Duodenal mucosa (tissue), 2 donors: ENCODE results near the gene ANO7.

Source experiments
- H3K27ac ChIP-seq: one replicate; pipeline ENCODE4 v1.7.0; 2013; ENCODE audit warnings: low read depth, low read length
- H3K27me3 ChIP-seq, 2 donors: one replicate each; pipeline ENCODE4 v1.7.0; 2013; ENCODE audit warnings: low read length in 2 of 2, control low read depth in 1 of 2; ENCODE audit not compliant: insufficient read depth in 2 of 2, control insufficient read depth in 1 of 2
- H3K36me3 ChIP-seq, 2 donors: one replicate each; pipeline ENCODE4 v1.7.0; 2013; ENCODE audit warnings: low read length in 2 of 2, control low read depth in 1 of 2; ENCODE audit not compliant: insufficient read depth in 2 of 2, control insufficient read depth in 1 of 2
- H3K4me1 ChIP-seq, 2 donors: one replicate each; pipeline ENCODE4 v1.7.0; 2013; ENCODE audit warnings: low read length in 2 of 2, control low read depth in 1 of 2; ENCODE audit not compliant: insufficient read depth in 2 of 2, control insufficient read depth in 1 of 2
- H3K4me3 ChIP-seq, 2 donors: one replicate each; pipeline ENCODE4 v1.7.0; 2013; ENCODE audit warnings: low read length in 2 of 2, low read depth in 1 of 2
- H3K9ac ChIP-seq, 2 donors: one replicate each; pipeline ENCODE4 v1.7.0; 2013; ENCODE audit warnings: low read length in 2 of 2, low read depth in 1 of 2
- H3K9me3 ChIP-seq, 2 donors: one replicate each; pipeline ENCODE4 v1.7.0; 2013; ENCODE audit warnings: low read length in 2 of 2, control low read depth in 1 of 2; ENCODE audit not compliant: control insufficient read depth in 1 of 2

Gene ANO7

GRCh38 chr2:241226723-241227572, 38.5 kb downstream of the ANO7 start:
- H3K36me3 ChIP-seq: peaks cover 45 to 60% of the 10 kb centered on the region in 2 donors
- H3K9me3 ChIP-seq: no peaks in the 10 kb centered on the region
- peaks cover 5 to 12% of the 10 kb centered on the region in 2 donors for H3K4me1 ChIP-seq
- no peak overlapping the region for H3K4me3 ChIP-seq
- no peak overlapping the region for H3K9ac ChIP-seq
- no peaks in the 10 kb centered on the region for H3K27me3 ChIP-seq
- H3K27ac ChIP-seq: no peak overlapping the region

- Histone ChIP-seq H3K4me1 (peaks cover 5 to 12% of the 10 kb centered on the region in 2 donors), H3K9ac (no peak overlapping the region), H3K4me3 (no peak overlapping the region), H3K9me3 (no peaks in the 10 kb centered on the region), H3K27ac (no peak overlapping the region), H3K36me3 (peaks cover 46 to 66% of the 10 kb centered on the region in 2 donors), H3K27me3 (no peaks in the 10 kb centered on the region)
Observed at GRCh38 chr2:241227594-241227993, 39.1 kb downstream of the ANO7 start.

GRCh38 chr2:241228081-241228859, 39.8 kb downstream of the ANO7 start:
- peaks cover 5 to 12% of the 10 kb centered on the region in 2 donors for H3K4me1 ChIP-seq
- H3K27me3 ChIP-seq: no peaks in the 10 kb centered on the region
- no peaks in the 10 kb centered on the region for H3K9me3 ChIP-seq
- peaks cover 46 to 73% of the 10 kb centered on the region in 2 donors for H3K36me3 ChIP-seq
- no peak overlapping the region for H3K4me3 ChIP-seq
- no peak overlapping the region for H3K9ac ChIP-seq
- H3K27ac ChIP-seq: no peak overlapping the region

- Histone ChIP-seq H3K9me3 (no peaks in the 10 kb centered on the region), H3K4me1 (peaks cover 5% of the 10 kb centered on the region in 2 donors), H3K4me3 (no peak overlapping the region), H3K27ac (no peak overlapping the region), H3K36me3 (peaks cover 52 to 80% of the 10 kb centered on the region in 2 donors), H3K27me3 (no peaks in the 10 kb centered on the region), H3K9ac (no peak overlapping the region)
Observed at GRCh38 chr2:241228860-241229516, 40.5 kb downstream of the ANO7 start.

GRCh38 chr2:241229563-241230401, 41.3 kb downstream of the ANO7 start:
- Histone ChIP-seq H3K36me3 (peaks cover 60 to 88% of the 10 kb centered on the region in 2 donors), H3K27ac (no peak overlapping the region)

GRCh38 chr2:241230435-241230834, 42.0 kb downstream of the ANO7 start:
- Histone ChIP-seq H3K4me1 (no peaks in the 10 kb centered on the region), H3K27me3 (no peaks in the 10 kb centered on the region), H3K9ac (no peak overlapping the region), H3K27ac (no peak overlapping the region), H3K36me3 (peaks cover 63 to 93% of the 10 kb centered on the region in 2 donors), H3K9me3 (no peaks in the 10 kb centered on the region), H3K4me3 (no peak overlapping the region)

More at GRCh38 chr2:241229563-241230401, 41.3 kb downstream of the ANO7 start:
- no peaks in the 10 kb centered on the region for H3K27me3 ChIP-seq
- no peaks in the 10 kb centered on the region for H3K9me3 ChIP-seq
- no peak overlapping the region for H3K9ac ChIP-seq
- H3K4me3 ChIP-seq: no peak overlapping the region
- H3K4me1 ChIP-seq: no peaks in the 10 kb centered on the region

GRCh38 chr2:241232736-241233575, 44.5 kb downstream of the ANO7 start:
- no peaks in the 10 kb centered on the region for H3K9me3 ChIP-seq
- no peak overlapping the region for H3K4me3 ChIP-seq
- peaks cover 71 to 97% of the 10 kb centered on the region in 2 donors for H3K36me3 ChIP-seq
- H3K9ac ChIP-seq: no peak overlapping the region
- no peak overlapping the region for H3K27ac ChIP-seq
- no peaks in the 10 kb centered on the region for H3K4me1 ChIP-seq
- H3K27me3 ChIP-seq: no peaks in the 10 kb centered on the region

GRCh38 chr2:241234066-241234790, 45.8 kb downstream of the ANO7 start:
- Histone ChIP-seq H3K4me3 (no peak overlapping the region), H3K27ac (no peak overlapping the region), H3K9ac (no peak overlapping the region), H3K36me3 (peaks cover 76 to 97% of the 10 kb centered on the region in 2 donors), H3K9me3 (no peaks in the 10 kb centered on the region), H3K27me3 (no peaks in the 10 kb centered on the region), H3K4me1 (no peaks in the 10 kb centered on the region)
